Measurements from ENCODE around the gene PPIC. TPM values are rescaled to one million over a fixed set of nuclear protein-coding genes. Genes with fewer than 3 reads are reported as not detected.
A peak's percentile ranks its signal among the peaks of the same experiment; 100 is the strongest.

Gene PPIC
- total and polyA plus RNA-seq, 11 donors, result 32.7 to 61.0 (median 43.1) TPM

DNA sequence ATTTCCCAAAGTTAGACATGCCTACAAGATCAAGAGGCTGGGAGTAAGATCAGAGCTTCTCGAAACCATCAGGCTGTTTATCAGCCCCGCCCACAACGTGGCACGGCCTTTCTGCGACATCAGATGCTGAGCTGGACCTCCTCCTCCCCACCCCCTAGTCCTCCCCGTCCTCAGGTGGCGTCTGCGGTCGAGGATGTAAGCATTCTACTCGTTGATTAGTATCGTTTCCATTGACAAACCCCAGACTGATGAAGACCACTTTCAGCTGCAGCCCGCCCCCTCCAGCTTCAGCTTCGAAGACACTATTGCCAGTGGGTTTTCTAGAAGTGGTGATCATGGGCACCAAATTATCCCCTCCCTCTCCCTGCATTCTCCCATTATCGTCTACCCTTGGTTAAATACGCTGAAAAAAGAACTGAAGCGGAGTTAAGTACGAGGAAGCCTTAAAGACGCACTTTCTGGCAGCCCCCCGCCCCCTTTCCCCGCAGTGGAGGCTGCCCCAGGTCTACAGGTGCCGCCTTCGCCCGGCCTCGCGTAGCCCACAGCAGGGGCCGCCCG lies 1.1 kb downstream of the PPIC start:
- Histone ChIP-seq H3K4me1 (peaks cover 0 to 56% (median 30%) of the 10 kb centered on the region in 12 donors), H3K36me3 (no peaks in the 10 kb centered on the region), H3K9me3 (no peaks in the 10 kb centered on the region), H3K27me3 (peaks cover 0 to 17% (median 0%) of the 10 kb centered on the region in 9 donors), H3K4me3 (peak overlapping the region; percentile 68 to 96 (median 83)), H3K27ac (peak overlapping the region; percentile 91 to 98 (median 95))
- WGBS, 4 donors, result 3 to 6% (median 5%) methylated on average over 21 to 27 of the region's 27 CpGs
- DNase-seq (peak; percentile 31 to 71 (median 58)), ATAC-seq (peak in 1 of 4 donors; percentile 18)
- intact Hi-C loops (cut with DNase I), result loop anchor here in 3 of 10 donors (5.0 to 10.0 kb wide), 5 partner anchors 52 to 261 kb away; partner anchors contain the start of genes PRDM6 (in 1 of the 3), SNX2 (in 1 of the 3) and SNX24 (in 1 of the 3)
- TF ChIP-seq, protein P1, sequence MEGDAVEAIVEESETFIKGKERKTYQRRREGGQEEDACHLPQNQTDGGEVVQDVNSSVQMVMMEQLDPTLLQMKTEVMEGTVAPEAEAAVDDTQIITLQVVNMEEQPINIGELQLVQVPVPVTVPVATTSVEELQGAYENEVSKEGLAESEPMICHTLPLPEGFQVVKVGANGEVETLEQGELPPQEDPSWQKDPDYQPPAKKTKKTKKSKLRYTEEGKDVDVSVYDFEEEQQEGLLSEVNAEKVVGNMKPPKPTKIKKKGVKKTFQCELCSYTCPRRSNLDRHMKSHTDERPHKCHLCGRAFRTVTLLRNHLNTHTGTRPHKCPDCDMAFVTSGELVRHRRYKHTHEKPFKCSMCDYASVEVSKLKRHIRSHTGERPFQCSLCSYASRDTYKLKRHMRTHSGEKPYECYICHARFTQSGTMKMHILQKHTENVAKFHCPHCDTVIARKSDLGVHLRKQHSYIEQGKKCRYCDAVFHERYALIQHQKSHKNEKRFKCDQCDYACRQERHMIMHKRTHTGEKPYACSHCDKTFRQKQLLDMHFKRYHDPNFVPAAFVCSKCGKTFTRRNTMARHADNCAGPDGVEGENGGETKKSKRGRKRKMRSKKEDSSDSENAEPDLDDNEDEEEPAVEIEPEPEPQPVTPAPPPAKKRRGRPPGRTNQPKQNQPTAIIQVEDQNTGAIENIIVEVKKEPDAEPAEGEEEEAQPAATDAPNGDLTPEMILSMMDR (IDR thresholded peaks at IDR 0.05), result peak in 2 of 12 donors; percentile 2 to 12
- TF ChIP-seq POLR2A (IDR thresholded peaks at IDR 0.05), result no peak

DNA sequence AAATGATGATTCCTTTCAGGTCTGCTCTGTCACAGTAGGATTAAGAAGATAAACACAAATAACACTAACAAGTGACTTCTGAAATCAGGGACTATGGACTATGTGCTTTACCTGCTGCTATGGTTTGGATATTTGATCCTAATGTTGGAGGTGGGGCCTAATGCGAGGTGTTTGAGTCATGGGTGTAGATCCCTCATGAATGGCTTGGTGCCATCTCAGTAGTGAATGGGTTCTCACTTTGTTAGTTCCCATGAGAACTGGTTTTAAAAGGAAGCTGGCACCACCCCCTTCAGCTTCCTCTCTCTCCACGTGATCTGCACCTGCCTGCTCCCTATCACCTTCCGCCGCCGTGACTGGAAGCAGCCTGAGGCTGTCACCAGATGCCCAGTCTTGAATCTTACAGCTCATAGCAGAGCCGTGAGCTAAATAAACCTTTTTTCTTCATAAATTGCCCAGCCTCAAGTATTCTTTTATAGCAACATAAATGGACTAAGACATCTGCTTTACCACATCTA lies 3.3 kb downstream of the PPIC start:
- peaks cover 6 to 66% (median 32%) of the 10 kb centered on the region in 12 donors for H3K4me1 ChIP-seq
- WGBS, 4 donors, result 65 to 82% (median 74%) methylated on average over 6 of the region's 6 CpGs
- ATAC-seq (no peak), DNase-seq (no peak)
- intact Hi-C loops (cut with DNase I), result loop anchor here in 1 of 10 donors (10.0 kb wide), 2 partner anchors 138 to 258 kb away; partner anchors contain the start of gene SNX2
- TF ChIP-seq, protein P1 (IDR thresholded peaks at IDR 0.05), result no peak
- no peak for TF ChIP-seq POLR2A (IDR thresholded peaks at IDR 0.05)
- H3K36me3 ChIP-seq, result peaks cover 0 to 12% (median 5%) of the 10 kb centered on the region in 9 donors
- no peaks in the 10 kb centered on the region for H3K9me3 ChIP-seq
- peak overlapping the region in 9 of 12 donors; percentile 3 to 59 (median 44) for H3K27ac ChIP-seq
- H3K27me3 ChIP-seq, result peaks cover 0 to 17% (median 0%) of the 10 kb centered on the region in 9 donors
- H3K4me3 ChIP-seq, result no peak overlapping the region

GRCh38 chr5:123028222-123028621 lies 8.3 kb downstream of the PPIC start:
- no peak for TF ChIP-seq POLR2A (IDR thresholded peaks at IDR 0.05)
- TF ChIP-seq, protein P1 (IDR thresholded peaks at IDR 0.05), result no peak
- Histone ChIP-seq H3K4me3 (no peak overlapping the region), H3K4me1 (peaks cover 0 to 33% (median 10%) of the 10 kb centered on the region in 12 donors), H3K27me3 (no peaks in the 10 kb centered on the region), H3K27ac (peak overlapping the region in 6 of 12 donors; percentile 1 to 60 (median 50)), H3K9me3 (no peaks in the 10 kb centered on the region), H3K36me3 (peaks cover 0 to 60% (median 43%) of the 10 kb centered on the region in 9 donors)
- DNase-seq (peak in 4 of 5 donors; percentile 61 to 70 (median 68)), ATAC-seq (peak; percentile 25 to 77 (median 56))
- 52 to 73% (median 70%) methylated on average over 9 of the region's 9 CpGs for WGBS, 4 donors
- intact Hi-C loops (cut with DNase I), result no loop called here

GRCh38 chr5:123014689-123015088 lies 21.8 kb downstream of the PPIC start:
- H3K9me3 ChIP-seq, result no peaks in the 10 kb centered on the region
- H3K36me3 ChIP-seq, result no peaks in the 10 kb centered on the region
- H3K27ac ChIP-seq, result no peak overlapping the region
- H3K4me3 ChIP-seq, result no peak overlapping the region
- no peak for ATAC-seq
- intact Hi-C loops (cut with DNase I), result no loop called here
- TF ChIP-seq, protein P1 (IDR thresholded peaks at IDR 0.05), result no peak
- no peaks in the 10 kb centered on the region for H3K27me3 ChIP-seq
- no peak for DNase-seq
- 95 to 100% (median 96%) methylated on average over 1 of the region's 1 CpG for WGBS, 4 donors
- H3K4me1 ChIP-seq, result no peaks in the 10 kb centered on the region
